Stimulated activated CD8-positive, alpha-beta memory T cell treated with anti-CD3 and anti-CD28 coated beads, Interleukin-15, amount 100 ng/mL, for 48 hours (primary cell): ENCODE results near the gene DGAT2.
"Not testable (repeated sequence)": the region's sequence is repeated elsewhere in the genome, so short reads cannot be mapped to it uniquely, and the experiment has no call there.

ENCODE experiments used
- DNase-seq, 2 donors: peaks; one replicate each; pipeline ENCODE4 v3.0.0-alpha.2; 2020; ENCODE audit warnings: low read depth in 2 of 2

The DGAT2 gene

GRCh38 chr11:75754933-75755332, 13.6 kb upstream of the DGAT2 start:
- DNase-seq = not testable (repeated sequence)

GRCh38 chr11:75757651-75758050, 10.9 kb upstream of the DGAT2 start:
- no peak for DNase-seq

- no peak for DNase-seq
These were observed 8.7 kb upstream of the DGAT2 start for GRCh38 chr11:75759832-75760231.

GRCh38 chr11:75760243-75760642, 8.3 kb upstream of the DGAT2 start:
- DNase-seq = no peak

- no peak for DNase-seq
These were observed 7.7 kb upstream of the DGAT2 start for GRCh38 chr11:75760710-75761493.

- no peak for DNase-seq
These were observed 6.4 kb upstream of the DGAT2 start for GRCh38 chr11:75762158-75762557.

GRCh38 chr11:75762885-75763284, 5.7 kb upstream of the DGAT2 start:
- no peak for DNase-seq

GRCh38 chr11:75763846-75764245, 4.7 kb upstream of the DGAT2 start:
- no peak for DNase-seq

GRCh38 chr11:75765116-75765515, 3.5 kb upstream of the DGAT2 start:
- no peak for DNase-seq

- no peak for DNase-seq
These were observed 1.9 kb upstream of the DGAT2 start for GRCh38 chr11:75766443-75767227.

- no peak for DNase-seq
These were observed 1.4 kb upstream of the DGAT2 start for GRCh38 chr11:75767228-75767572.

- no peak for DNase-seq
These were observed 826 bp upstream of the DGAT2 start for GRCh38 chr11:75767793-75768111.

- no peak for DNase-seq
These were observed 562 bp downstream of the DGAT2 start for GRCh38 chr11:75768909-75769771.

- no peak for DNase-seq
These were observed 1.5 kb downstream of the DGAT2 start for GRCh38 chr11:75770102-75770501.

GRCh38 chr11:75771646-75772410, 3.2 kb downstream of the DGAT2 start:
- no peak for DNase-seq

- no peak for DNase-seq
These were observed 5.2 kb downstream of the DGAT2 start for GRCh38 chr11:75773595-75774353.

GRCh38 chr11:75775056-75775455, 6.5 kb downstream of the DGAT2 start:
- DNase-seq = no peak

- DNase-seq = no peak
These were observed 8.0 kb downstream of the DGAT2 start for GRCh38 chr11:75776546-75776945.

GRCh38 chr11:75777461-75778110, 9.0 kb downstream of the DGAT2 start:
- no peak for DNase-seq

GRCh38 chr11:75778962-75779361, 10.4 kb downstream of the DGAT2 start:
- no peak for DNase-seq
